ENCODE measurements around the gene AGAP1. TPM values are rescaled to one million over a fixed set of nuclear protein-coding genes. Genes with fewer than 3 reads are reported as not detected.
"Not testable (repeated sequence)": the region's sequence is repeated elsewhere in the genome, so short reads cannot be mapped to it uniquely, and the experiment has no call there.

The AGAP1 gene
- total RNA-seq, 2 donors from 2014 or later = 28.9 to 33.3 TPM

DNA sequence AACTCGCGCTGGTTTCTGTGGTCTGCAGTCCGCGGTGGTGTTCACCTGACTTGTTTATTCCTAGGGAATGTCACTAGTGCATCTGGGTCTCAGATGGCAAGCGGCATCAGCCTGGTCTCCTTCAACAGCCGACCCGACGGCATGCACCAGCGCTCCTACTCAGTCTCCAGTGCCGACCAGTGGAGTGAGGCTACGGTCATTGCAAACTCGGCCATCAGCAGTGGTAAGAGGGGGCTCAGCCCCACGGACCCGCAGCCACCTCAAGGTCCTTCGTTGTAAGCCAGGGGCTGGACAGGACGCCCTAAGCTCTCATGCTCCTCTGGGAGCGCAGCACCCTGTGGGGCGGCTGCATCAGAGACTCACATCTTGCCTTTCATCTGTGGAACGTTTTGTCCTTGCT is 436.9 kb downstream of the AGAP1 start:
- intact Hi-C loops (cut with DNase I) = loop anchor here in 1 of 2 donors (5.0 kb wide), 1 partner anchor 1093 kb away; no protein-coding TSS in a partner anchor
- no peak for DNase-seq (ENCODE audit: low spot score)

- no peak for DNase-seq (ENCODE audit: low spot score)
- intact Hi-C loops (cut with DNase I) = loop anchor here in 1 of 2 donors (5.0 kb wide), 1 partner anchor 1094 kb away; no protein-coding TSS in a partner anchor
Measured at GRCh38 chr2:235931676-235932075, 437.8 kb downstream of the AGAP1 start.

GRCh38 chr2:235934059-235934773 is 440.4 kb downstream of the AGAP1 start:
- no peak for DNase-seq (ENCODE audit: low spot score)
- intact Hi-C loops (cut with DNase I) = loop anchor here in 1 of 2 donors (5.0 kb wide), 1 partner anchor 1097 kb away; no protein-coding TSS in a partner anchor

DNA sequence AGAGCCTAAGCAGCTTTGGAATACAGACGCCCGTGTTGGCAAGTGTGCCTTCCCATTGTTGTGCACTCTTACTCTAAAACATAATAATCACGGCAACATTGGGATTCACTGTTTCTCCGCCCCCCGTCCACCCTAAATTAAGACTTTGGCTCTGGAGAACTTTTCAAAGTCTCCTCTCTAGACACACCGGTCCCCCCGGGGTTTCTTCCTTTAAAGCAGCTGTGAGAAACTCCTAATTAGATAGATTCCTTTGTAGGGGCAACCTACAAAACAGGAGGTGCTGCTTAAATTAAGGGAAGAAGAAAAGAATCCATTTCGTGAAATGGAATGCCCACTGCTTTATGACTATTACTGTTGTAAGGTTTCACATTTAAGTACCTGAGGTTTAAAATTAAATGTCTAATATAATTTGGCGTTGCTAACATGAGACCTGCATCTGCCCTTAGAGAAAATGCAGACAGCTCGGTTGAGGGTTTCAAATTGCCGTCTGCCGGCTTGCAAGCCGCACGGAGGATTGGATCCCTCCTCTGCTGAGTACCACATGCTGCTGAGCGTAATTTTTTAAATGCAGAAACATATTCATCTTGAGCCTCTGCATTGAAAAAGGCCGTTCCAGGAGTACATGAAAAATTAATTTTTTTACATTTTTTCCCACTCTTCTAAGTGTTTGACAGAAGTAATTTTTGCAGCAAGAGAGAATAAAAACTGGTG is 441.1 kb downstream of the AGAP1 start:
- intact Hi-C loops (cut with DNase I) = loop anchor here in 1 of 2 donors (5.0 kb wide), 1 partner anchor 1098 kb away; no protein-coding TSS in a partner anchor
- no peak for DNase-seq (ENCODE audit: low spot score)

- intact Hi-C loops (cut with DNase I) = no loop called here
Measured at GRCh38 chr2:235935773-235936172, 441.9 kb downstream of the AGAP1 start.

DNA sequence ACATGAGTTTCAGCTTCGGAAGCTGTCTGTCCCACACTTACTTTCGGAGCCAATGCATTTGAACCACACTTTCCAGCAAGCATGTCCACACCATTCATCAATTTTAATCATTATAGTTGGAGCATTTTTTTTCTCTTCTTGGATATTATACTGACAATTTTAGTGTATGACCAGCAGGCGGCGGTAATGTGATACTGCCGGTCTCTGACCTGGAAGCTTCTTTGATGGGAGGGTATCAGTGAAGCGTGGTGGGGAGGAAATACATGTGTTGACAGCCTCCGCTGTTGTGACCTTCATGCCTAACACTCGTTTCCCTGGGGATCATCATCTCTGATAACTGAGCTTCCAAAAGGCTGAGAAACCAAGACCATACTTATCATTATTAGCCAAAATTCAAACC is 442.6 kb downstream of the AGAP1 start:
- DNase-seq (ENCODE audit: low spot score) = no peak
- intact Hi-C loops (cut with DNase I) = no loop called here

More at GRCh38 chr2:235935773-235936172, 441.9 kb downstream of the AGAP1 start:
- no peak for DNase-seq (ENCODE audit: low spot score)

DNA sequence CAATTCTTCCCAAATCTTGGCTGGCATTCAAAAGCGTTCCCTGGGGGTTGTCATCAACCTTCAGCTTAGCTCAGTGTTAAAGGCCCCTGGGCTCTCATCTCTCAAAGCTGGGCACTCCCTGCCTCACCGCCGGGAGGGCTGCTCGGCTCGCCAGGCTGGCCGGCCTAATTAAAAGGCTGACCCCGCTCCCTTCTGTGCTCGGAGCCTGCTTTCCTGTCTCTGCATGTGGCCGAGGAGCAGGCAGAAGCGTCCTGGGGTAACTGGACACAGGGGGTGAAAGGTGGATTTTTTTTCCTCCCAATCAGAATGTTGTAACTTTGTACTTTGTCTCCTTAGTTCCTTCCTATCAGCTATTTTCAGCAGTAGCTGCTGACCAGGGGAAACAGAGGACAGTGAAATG is 443.2 kb downstream of the AGAP1 start:
- intact Hi-C loops (cut with DNase I) = no loop called here
- DNase-seq (ENCODE audit: low spot score) = no peak

- no peak for DNase-seq (ENCODE audit: low spot score)
- intact Hi-C loops (cut with DNase I) = no loop called here
Measured at GRCh38 chr2:235937526-235937925, 443.7 kb downstream of the AGAP1 start.

GRCh38 chr2:235937936-235938335 is 444.1 kb downstream of the AGAP1 start:
- intact Hi-C loops (cut with DNase I) = no loop called here
- DNase-seq (ENCODE audit: low spot score) = no peak

GRCh38 chr2:235938611-235939010 is 444.8 kb downstream of the AGAP1 start:
- DNase-seq (ENCODE audit: low spot score) = no peak

GRCh38 chr2:235939471-235939870 is 445.6 kb downstream of the AGAP1 start:
- intact Hi-C loops (cut with DNase I) = no loop called here
- DNase-seq (ENCODE audit: low spot score) = no peak

More at GRCh38 chr2:235938611-235939010, 444.8 kb downstream of the AGAP1 start:
- intact Hi-C loops (cut with DNase I) = no loop called here

GRCh38 chr2:235940330-235940729 is 446.5 kb downstream of the AGAP1 start:
- peak; percentile 90 for DNase-seq (ENCODE audit: low spot score)
- intact Hi-C loops (cut with DNase I) = no loop called here

GRCh38 chr2:235944591-235944990 is 450.7 kb downstream of the AGAP1 start:
- no peak for DNase-seq (ENCODE audit: low spot score)
- intact Hi-C loops (cut with DNase I) = no loop called here

DNA sequence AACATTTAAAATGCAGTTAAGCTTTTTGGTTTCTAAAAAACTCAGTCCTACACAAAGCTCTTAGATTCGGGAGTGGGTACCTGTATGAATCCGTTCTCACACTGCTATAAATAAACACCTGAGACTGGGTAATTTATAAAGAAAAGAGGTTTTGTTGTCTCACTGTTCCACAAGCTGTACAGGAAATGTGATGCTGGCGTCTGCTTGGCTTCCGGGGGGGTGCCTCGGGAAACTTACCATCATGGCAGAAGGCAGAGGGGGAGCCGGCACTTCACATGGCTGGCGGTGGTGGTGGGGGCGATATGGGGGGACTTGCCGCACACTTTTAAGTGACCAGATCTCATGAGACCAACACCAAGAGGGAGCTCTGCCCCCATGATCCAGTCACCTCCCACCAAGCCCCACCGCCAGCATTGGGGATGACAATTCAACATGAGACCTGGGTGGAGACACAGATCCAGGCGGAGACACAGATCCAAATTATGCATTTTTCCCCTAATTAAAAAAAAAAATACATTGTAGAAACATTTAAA is 451.8 kb downstream of the AGAP1 start:
- no peak for DNase-seq (ENCODE audit: low spot score)
- intact Hi-C loops (cut with DNase I) = no loop called here

- DNase-seq (ENCODE audit: low spot score) = peak; percentile 73
- intact Hi-C loops (cut with DNase I) = no loop called here
Measured at GRCh38 chr2:235946590-235946989, 452.7 kb downstream of the AGAP1 start.

DNA sequence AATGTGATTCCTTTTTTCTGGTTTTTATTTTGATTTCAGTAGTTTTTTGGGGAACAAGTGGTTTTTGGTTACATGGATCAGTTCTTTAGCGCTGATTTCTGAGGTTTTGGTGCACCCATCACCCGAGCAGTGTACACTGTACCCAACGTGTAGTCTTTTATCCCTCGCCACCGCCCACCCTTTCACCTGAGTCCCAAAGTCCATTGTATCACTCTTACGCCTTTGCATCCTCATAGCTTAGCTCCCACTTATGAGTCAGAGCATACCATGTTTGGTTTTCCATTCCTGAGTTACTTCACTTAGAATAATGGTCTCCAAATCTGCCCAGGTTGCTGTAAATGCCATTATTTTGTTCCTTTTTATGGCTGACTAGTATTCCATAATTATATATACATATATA is 453.2 kb downstream of the AGAP1 start:
- DNase-seq (ENCODE audit: low spot score) = peak; percentile 12
- intact Hi-C loops (cut with DNase I) = not testable (repeated sequence)

- intact Hi-C loops (cut with DNase I) = no loop called here
- no peak for DNase-seq (ENCODE audit: low spot score)
Measured at GRCh38 chr2:235949567-235950472, 456.0 kb downstream of the AGAP1 start.

- intact Hi-C loops (cut with DNase I) = no loop called here
- DNase-seq (ENCODE audit: low spot score) = no peak
Measured at GRCh38 chr2:235950473-235950809, 456.6 kb downstream of the AGAP1 start.

DNA sequence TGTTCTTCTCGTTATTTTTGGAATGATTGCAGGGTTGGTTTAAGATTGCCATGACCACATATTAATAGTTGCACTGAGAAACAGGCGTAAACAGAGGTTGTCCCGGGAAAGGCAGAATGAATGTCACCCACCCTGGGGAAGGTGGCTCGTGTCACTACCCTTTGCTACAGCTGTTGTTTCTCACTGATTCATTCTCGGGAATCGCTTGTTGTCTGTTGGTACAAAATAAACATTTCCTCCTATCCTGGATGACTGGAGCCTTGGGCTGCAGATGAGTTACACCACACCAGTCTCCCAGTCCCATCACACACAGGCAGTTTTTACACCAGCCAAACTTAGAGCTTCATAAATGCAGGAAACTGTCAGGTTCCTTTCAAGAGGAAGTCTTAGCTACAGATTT is 457.6 kb downstream of the AGAP1 start:
- DNase-seq (ENCODE audit: low spot score) = no peak

More for the DNA sequence above, 457.6 kb downstream of the AGAP1 start:
- intact Hi-C loops (cut with DNase I) = no loop called here
